HG03135 (cell line): Measurements from ENCODE around the gene ISL2.

Experiments used
- ATAC-seq: cut with Tn5 transposase; IDR thresholded peaks from one replicate; pipeline ENCODE4 v1.9.1; 2021; ENCODE audit warnings: mild to moderate bottlenecking, moderate library complexity; ENCODE audit not compliant: unreplicated experiment

ISL2 gene

GRCh38 chr15:76368122-76368621 is 31.6 kb downstream of the ISL2 start:
- no peak for ATAC-seq

GRCh38 chr15:76376029-76376428 is 39.5 kb downstream of the ISL2 start:
- ATAC-seq, result no peak

GRCh38 chr15:76376816-76377215 is 40.2 kb downstream of the ISL2 start:
- ATAC-seq, result no peak

DNA sequence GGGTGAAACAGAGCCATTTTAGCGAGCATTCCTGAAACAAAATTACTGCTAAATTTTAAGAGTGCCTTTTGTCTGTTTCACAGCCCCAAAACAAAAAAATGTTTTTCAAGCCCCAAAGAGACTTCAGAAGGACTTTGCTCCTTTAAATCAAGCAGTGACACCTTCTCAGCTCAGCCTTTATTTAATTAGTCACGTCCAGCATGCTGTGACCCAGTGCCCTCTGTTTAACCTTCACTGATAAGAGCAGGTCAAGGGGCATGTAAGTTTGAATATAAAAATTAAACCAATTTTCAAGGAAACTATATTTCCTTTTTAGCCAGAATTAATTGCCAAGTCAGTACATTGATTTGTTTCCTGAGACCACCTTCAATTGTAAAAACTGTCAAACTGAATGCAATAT is 40.6 kb downstream of the ISL2 start:
- no peak for ATAC-seq

GRCh38 chr15:76377751-76378150 is 41.2 kb downstream of the ISL2 start:
- ATAC-seq, result no peak

DNA sequence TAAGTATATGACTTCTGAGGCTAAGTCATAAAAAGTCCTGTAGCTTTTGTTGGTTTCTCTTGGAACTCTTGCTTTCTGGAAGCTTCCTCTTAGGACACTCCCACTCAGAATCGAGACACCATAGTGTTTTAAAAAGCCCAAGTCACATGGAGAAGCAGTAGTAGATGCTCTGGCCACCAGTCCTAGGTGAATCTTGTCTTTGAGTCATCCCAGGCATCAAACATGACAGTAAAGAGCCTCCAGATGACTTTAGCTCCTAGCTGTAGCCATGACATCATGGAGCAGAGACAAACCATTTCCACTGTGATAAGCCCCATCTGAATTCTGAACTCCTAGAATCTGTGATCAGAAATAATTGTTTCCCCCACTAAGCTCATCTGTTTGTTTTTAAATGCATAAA is 42.1 kb downstream of the ISL2 start:
- ATAC-seq, result no peak

DNA sequence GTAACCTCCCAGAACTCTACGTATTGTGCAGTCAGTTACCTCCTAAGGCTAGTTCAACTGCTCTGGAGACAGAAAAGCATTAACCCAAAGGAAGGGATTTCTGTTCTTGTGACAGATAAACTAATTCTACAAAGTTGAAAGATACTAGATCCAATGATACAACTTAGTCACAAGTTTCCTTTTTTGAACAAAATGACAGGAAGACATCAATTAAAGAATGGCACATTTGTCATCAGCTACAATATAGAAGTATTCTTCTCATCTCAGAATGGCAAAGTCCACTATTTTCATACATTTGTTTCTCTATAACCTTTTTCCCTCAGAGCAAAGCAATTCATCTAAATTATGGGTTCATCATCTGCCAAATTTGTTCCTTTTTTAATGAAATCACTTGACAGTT is 43.7 kb downstream of the ISL2 start:
- ATAC-seq, result no peak

- no peak for ATAC-seq
Measured at GRCh38 chr15:76381366-76381765, 44.8 kb downstream of the ISL2 start.

DNA sequence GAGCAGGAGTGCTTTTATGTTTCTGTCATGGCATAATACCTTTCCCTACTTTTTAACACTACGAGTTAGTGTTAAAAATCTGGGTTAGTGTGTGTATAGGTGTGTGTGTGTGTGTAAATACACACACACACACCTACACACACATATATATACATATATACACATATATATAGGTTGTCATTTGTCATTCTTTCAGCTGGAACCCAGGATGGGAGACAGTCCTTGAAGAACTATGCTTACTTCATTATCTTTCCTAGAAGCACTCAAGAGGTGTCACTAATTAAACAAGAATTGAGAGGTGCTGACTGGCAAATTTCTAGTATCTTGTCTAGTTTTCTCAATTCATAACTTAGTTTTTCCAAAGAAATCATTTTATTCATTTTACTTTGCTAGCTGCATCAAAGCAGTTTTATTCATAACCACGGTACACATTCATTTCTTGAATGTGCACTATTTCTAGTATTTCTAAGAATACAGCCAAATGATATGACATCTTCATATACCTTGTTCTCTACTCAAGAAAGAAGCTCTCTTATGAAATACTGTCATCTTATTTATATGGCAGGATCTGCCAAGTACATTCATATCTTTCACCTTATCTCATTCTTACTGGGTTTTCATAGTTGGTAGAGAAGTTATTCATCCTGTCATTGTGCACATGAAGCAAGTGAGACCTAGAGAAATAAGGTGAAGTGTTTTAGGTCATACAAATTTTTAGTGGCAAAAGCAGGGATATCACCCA is 46.6 kb downstream of the ISL2 start:
- ATAC-seq, result no peak

DNA sequence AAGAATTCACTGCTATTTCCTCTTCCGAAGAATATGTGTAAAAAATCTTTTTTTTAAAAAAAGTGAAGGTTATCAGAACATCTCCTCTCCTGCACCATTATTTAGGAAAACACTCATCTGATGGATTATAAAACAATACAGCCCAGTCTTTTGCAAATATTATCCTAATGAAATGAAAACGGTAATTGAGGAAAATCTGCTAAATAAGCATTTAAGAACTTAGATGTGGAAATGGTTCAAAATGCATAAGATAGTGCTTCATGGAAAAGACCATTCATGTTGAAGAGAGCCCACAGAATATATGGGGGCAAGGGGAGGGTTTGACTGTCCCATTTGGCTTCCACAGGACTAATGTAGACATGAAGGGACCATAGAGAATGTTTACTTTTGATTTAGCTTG is 47.8 kb downstream of the ISL2 start:
- ATAC-seq, result no peak

DNA sequence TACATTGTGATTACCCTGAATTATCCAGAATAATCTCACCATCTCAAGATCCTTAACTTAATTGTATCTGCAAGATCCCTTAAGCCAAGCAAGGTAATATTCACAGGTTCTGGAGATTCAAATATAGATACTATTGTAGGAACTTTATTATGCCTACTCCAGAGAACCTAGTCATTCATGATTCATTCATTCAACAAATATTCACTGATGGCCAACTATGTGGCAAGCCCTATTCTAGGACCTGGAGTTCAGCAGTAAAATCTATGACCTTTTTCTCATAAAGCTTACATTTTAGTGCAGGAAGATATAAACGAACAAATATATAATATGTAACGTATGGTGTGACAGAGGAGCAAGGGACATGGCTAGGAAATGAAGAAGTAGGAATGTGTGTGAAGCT is 49.6 kb downstream of the ISL2 start:
- ATAC-seq, result no peak

- ATAC-seq, result no peak
Measured at GRCh38 chr15:76386926-76387325, 50.4 kb downstream of the ISL2 start.

DNA sequence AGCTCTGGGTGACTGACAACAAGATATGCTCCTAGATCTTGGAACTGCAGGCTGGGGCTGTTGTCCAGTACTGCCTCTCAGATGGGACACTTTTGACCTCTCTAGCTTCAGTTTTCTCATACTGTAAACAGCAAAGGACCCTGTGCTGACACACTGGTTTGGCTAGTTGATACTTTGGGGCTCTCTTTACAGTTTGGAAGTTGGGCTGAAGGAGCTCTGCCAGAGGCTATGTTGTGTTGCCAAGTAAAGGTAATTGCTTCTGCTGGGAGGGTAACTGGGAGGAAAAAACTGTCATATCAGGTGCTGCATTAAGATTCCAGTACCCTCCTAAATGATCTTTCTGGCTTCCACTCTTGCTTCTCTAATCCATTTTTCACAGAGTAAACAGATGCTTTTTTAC is 54.0 kb downstream of the ISL2 start:
- no peak for ATAC-seq

DNA sequence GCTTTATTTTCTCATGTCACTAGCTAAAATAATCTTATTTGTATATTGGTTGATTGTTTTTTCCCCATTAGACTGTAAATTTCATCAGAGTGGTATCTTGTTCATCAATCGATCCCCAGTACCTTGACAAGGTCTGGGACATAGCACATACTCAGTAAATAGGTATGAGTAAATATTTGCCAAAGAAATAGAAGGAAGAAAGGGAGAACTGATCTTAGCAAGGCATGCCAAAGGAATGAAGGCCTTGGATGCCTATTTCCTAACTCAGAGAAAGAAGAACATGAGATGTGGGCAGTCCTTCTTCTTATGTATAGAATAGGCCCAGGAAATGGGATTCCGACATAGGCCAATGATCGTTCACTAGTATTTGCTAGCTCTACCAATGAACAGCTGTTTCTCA is 54.7 kb downstream of the ISL2 start:
- ATAC-seq, result no peak

- ATAC-seq, result no peak
Measured at GRCh38 chr15:76391847-76392246, 55.3 kb downstream of the ISL2 start.
